Measurements from ENCODE around the gene BLM.

GRCh38 chr15:90765531-90765930, 48.4 kb downstream of the BLM start:
- TF ChIP-seq CTCF (conservative IDR thresholded peaks at IDR 0.05 in 1 of 2, IDR thresholded peaks at IDR 0.05 in 1 of 2; ENCODE audit: extremely low read depth in 1 of 2, insufficient read depth in 1 of 2, low read depth in 1 of 2, low read length in 2 of 2) (no peak), EZH2 (IDR thresholded peaks at IDR 0.05; ENCODE audit: borderline replicate concordance, low read length) (no peak)
